GM21367 (cell line): ENCODE data around the gene SPATA25.

Experiments used
- ATAC-seq: cut with Tn5 transposase; IDR thresholded peaks from one replicate; pipeline ENCODE4 v1.9.1; 2021; ENCODE audit not compliant: unreplicated experiment

Gene SPATA25

DNA sequence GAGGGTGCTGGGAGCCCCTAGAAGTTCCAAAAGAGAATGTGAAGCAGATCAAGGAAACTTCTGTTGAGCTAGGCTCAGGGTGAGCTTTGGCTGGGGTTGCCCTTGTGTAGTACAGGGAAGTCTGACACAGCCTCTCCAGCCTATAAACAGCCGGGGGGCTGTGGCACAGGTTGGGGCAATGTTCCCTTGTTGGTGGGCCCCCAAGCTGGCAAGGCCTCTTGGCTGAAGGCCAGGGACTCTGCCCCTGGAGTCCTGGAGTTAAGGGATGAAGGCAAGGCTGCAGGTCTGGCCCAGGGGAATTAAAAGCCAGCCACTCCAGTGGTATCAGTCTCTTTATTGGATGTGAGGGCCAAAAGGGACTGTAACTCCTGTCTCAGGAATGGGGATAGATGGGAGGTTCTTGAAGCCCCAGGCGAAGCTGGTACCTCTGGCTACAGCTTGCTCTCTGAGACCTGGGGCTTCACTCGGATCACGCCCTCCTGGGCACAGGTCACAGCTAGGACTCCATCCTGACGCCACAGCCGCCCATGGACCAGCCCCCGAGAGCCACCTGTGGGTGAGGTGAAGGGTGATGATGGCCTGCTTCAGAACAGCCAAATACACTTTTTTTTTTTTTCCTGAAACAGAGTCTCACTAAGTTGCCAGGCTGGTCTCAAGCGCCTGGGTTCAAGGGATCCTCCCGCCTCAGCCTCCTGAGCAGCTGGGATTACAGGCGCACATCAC is 45.9 kb downstream of the SPATA25 start:
- ATAC-seq: no peak

DNA sequence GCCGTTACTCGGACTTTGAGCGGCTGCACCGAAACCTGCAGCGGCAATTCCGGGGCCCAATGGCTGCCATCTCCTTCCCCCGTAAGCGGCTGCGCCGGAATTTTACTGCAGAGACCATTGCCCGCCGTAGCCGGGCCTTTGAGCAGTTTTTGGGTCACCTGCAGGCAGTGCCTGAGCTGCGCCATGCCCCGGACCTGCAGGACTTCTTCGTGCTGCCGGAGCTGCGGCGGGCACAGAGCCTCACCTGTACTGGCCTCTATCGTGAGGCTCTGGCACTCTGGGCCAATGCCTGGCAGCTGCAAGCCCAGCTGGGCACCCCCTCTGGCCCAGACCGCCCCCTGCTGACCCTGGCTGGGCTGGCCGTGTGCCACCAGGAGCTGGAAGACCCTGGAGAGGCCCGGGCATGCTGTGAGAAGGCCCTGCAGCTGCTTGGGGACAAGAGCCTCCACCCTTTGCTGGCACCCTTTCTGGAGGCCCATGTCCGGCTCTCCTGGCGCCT is 46.7 kb downstream of the SPATA25 start:
- ATAC-seq: no peak

DNA sequence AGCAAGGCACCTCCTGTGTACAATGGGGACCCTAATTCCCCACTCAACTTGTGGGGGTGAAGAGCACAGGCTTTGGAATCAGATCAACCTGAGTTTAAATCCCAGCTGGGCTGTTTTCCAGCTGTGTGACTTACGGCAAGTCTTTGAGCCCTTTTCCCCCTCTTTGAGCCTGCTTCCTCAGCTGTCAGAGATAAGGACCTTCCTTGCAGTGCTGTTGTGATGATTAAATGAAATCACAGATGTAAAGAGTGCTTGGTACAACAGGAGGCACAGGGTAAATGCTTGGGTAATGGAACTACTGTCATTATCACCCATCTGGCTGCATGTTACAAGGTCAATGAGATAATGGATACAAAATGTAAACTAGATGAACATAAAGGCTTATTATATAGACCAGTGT is 50.6 kb downstream of the SPATA25 start:
- ATAC-seq: no peak
